ENCODE measurements around the gene PLXDC1.

PLXDC1 gene

DNA sequence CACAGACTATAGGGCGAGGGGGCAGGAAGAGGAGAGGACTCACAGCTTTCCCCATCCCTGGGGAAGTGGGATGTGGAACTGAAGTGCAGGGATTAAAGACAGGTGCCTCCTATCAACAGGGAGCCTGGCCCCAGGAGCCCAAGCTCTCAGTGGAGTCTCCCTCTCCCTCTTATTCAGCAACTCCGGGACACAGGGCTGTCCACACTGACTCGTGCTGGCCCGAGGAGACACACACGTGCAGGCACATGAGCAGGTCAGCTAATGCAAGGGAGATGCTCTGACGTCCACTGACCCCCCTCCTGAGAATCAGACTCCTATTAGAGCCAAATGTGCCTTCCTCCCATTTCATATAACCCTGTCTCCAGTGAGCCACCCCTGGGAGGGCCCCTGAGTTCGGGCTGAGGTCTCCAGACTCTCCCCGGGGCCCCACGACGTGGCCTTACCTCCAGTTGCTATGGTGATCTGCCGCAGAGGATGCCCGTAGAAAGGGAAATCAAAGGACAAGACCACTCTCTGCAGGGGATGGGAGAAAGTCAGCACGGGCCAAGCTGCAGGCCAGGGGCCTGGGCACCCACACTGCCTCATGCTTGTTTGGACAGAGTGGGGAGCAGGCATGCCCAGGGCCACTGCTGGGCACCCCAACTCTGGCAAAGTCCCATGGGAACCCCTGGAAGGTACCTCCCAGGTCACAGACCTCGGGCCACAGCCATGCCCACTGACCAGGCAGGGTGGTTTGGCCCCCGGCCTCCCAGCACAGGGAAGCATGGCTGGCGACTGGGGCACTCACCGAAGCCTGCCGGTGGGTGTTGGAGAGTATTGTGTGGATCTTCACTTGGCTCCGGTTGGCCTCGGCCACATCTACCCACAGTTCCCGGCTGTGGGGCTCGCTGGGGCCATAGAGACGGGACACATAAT, 42.7 kb downstream of the PLXDC1 start:
- no peak overlapping the region for H3K4me3 ChIP-seq (ENCODE audit: low read length)
- no peak for DNase-seq (ENCODE audit: low read depth, low spot score)

DNA sequence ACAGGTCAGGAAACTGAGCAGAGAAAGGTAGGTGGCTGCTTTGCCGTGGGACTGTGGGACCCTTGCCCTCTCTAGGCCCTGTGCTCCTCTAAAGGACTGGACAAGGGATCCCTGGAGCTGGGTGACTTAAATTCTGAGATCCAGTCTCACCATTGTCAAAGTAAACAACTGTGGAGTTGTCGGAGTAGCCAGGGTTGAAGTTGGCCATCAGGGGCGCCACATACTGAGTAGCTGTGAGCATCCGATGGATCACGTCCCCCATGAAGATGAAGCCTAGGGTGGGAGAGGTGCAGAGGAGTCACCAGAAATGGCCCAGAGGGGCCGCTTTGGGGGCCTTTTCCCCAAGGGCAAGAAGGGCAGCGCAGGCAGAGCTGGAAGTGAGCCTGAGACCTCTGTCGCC, 43.5 kb downstream of the PLXDC1 start:
- DNase-seq (ENCODE audit: low read depth, low spot score), result no peak
- H3K4me3 ChIP-seq (ENCODE audit: low read length), result no peak overlapping the region

DNA sequence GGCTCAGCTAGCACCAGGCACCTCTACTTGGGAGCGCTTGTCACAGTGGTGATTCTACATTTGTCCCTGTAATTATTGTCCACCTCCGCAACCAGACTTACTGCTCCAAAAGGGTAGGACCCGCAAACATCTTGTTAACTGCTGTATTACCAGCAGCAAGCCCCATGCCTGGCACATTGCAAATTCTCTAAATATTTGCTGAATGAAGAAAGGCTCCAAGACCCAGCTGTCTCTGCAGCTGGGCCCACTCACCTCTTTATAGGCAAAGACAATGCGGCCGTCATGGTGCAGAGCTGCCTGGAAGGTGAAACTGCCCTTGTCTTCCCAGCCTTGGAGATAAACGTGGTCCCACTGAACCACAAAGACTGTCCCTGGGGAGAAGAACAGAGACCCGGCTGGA, 44.3 kb downstream of the PLXDC1 start:
- DNase-seq (ENCODE audit: low read depth, low spot score), result no peak

DNA sequence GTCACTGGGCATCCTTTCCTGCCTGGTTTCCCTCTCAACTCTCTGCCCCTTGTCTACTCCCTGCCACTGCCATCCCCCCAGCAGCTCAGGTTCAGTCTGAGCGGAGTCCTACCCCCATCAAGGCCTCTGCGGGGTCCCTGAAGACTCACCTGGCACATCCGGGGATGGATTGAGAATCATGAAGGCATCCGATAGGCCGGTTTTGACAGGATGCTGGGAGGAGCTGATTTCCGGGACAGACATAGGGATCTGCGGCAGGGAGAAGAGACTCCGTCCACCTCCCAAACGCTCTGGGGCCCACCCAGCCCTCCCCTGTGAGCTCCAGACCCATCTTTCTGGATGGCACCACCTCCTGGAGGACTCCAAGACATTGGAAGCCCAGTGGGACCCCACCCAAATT, 45.7 kb downstream of the PLXDC1 start:
- no peak overlapping the region for H3K4me3 ChIP-seq (ENCODE audit: low read length)
- DNase-seq (ENCODE audit: low read depth, low spot score), result no peak

More for the DNA sequence above, 44.3 kb downstream of the PLXDC1 start:
- no peak overlapping the region for H3K4me3 ChIP-seq (ENCODE audit: low read length)

DNA sequence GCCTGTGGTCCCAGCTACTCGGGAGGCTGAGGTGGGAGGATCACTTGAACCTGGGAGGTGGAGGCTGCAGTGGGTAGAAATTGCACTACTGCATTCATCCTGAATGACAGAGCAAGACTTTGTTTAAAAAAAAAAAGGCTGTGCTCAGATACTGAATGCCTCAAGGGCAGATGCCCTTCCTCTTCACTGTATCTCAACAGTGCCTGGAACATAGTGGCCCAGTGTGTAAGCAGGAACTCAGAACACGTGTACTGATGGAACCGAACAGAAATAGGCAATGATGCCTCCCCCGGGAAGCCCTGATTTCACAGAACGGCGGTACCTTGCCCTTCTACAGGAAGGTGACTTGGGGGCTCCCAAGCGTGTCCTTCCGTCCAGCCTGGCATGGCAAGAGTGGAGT, 46.8 kb downstream of the PLXDC1 start:
- H3K4me3 ChIP-seq (ENCODE audit: low read length), result no peak overlapping the region
- no peak for DNase-seq (ENCODE audit: low read depth, low spot score)

- DNase-seq (ENCODE audit: low read depth, low spot score), result no peak
- H3K4me3 ChIP-seq (ENCODE audit: low read length), result no peak overlapping the region
Measured at GRCh38 chr17:39104046-39104445, 47.4 kb downstream of the PLXDC1 start.

DNA sequence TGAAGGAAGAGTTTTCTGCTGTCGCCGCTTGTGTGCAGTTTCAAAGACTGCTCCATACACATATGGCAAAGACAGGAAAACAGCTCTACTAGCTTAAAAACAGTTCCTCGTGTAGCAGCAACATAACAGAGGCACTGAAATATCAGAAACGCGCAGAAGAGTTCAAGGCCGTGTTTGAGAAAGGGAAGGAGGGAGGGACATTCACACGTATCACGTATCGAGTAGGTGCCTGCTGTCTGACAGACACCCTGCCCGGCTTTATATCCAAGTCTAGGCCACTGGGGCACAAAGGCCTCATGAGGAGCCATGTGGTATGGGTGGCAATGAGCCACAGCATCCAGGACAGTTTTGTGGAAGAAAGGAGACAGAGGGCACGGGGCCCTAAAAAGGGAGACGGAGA, 50.3 kb downstream of the PLXDC1 start:
- no peak for DNase-seq (ENCODE audit: low read depth, low spot score)
- H3K4me3 ChIP-seq (ENCODE audit: low read length), result no peak overlapping the region

DNA sequence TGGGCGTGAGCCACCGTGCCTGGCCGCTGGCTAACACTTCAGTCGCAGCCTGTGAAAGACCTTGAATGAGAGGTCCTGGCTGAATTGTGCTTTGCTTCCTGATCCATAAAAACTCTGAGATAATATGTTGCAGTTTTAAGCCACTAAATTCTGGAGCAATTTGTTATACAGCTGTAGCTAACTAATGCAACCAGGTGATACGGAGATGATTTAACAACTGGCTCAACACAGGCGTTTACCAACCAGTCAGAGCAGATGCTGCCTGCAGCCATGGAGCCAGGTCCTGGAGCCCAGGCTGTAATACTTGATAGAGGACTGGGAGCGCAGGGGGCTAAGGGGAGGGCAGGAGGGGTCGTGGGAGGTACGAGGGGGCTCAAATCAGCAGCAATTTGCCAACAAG, 50.9 kb downstream of the PLXDC1 start:
- no peak overlapping the region for H3K4me3 ChIP-seq (ENCODE audit: low read length)
- no peak for DNase-seq (ENCODE audit: low read depth, low spot score)

- DNase-seq (ENCODE audit: low read depth, low spot score), result no peak
- no peak overlapping the region for H3K4me3 ChIP-seq (ENCODE audit: low read length)
Measured at GRCh38 chr17:39099663-39100286, 51.7 kb downstream of the PLXDC1 start.

- no peak overlapping the region for H3K4me3 ChIP-seq (ENCODE audit: low read length)
- no peak for DNase-seq (ENCODE audit: low read depth, low spot score)
Measured at GRCh38 chr17:39098588-39098987, 52.8 kb downstream of the PLXDC1 start.

DNA sequence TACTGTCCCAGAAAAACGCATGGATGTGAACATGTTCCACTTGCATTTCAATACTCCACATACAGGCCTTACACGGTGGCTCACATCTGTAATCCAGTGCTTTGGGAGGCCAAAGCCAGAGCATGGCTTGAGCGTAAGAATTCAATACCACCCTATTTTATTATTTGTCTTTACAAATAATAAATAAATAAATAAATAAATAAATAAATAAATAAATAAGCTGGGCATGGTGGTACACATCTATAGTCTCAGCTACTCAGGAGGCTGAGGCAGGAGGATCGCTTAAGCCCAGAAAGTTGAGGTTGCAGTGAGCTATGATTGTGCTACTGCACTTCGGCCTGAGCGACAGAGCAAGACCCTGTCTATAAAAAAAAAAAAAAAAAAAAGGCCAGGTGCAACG, 53.9 kb downstream of the PLXDC1 start:
- no peak for DNase-seq (ENCODE audit: low read depth, low spot score)
- H3K4me3 ChIP-seq (ENCODE audit: low read length), result no peak overlapping the region

GRCh38 chr17:39097150-39097519, 54.3 kb downstream of the PLXDC1 start:
- DNase-seq (ENCODE audit: low read depth, low spot score), result no peak

DNA sequence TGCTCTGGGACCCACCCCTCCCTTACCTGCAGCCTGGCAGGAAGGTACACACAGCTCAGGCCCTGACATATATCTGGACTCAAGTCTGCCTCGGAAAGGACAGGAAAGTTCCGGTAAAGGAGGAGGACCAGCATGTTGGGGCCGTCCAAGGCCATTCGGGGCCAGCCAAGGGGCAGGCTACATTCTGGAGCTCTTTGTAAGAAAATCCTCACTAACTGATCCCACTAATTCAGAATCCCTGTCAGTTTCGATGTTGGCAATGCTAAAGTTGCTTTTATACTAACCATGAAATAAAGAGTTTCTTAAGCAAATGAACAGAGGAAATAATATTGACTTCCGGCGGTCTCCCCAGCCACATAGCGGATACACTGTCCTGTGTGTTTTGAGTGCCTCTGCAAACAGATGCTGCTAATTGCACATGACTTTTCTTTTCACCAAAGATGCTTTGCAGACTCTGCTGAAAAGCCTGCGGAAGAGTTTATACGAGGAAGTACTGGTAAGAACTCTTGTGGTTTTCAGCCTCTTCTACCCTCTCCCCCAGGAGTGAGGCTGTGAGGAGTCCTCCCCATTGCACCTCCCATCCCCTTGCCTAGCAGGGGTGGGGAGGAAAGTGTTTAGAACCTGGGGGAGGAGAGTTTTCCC, 54.8 kb downstream of the PLXDC1 start:
- H3K4me3 ChIP-seq (ENCODE audit: low read length), result peak overlapping the region; percentile 40
- peak; percentile 90 for DNase-seq (ENCODE audit: low read depth, low spot score)

More at GRCh38 chr17:39097150-39097519, 54.3 kb downstream of the PLXDC1 start:
- H3K4me3 ChIP-seq (ENCODE audit: low read length), result no peak overlapping the region; the same call in 1 of the 2 replicates

DNA sequence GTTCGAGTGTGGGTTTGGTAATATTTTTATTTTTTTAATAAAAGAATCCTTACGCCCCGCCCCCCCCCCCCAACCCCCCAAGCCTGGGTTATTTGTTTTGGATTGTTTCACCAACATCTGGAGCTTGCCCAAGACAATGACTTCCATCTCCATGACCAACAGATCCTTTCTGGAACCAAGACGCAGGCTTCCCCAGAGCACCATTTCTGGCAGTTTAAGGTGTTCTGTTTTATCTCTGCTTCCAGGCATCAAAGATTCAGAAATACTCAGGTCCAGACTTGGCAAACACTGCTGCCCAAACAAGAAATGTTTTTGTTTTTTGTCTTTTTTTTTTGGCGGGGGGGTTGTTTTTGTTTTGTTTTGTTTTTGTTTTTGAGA, 56.1 kb downstream of the PLXDC1 start:
- no peak overlapping the region for H3K4me3 ChIP-seq (ENCODE audit: low read length)
- no peak for DNase-seq (ENCODE audit: low read depth, low spot score)

DNA sequence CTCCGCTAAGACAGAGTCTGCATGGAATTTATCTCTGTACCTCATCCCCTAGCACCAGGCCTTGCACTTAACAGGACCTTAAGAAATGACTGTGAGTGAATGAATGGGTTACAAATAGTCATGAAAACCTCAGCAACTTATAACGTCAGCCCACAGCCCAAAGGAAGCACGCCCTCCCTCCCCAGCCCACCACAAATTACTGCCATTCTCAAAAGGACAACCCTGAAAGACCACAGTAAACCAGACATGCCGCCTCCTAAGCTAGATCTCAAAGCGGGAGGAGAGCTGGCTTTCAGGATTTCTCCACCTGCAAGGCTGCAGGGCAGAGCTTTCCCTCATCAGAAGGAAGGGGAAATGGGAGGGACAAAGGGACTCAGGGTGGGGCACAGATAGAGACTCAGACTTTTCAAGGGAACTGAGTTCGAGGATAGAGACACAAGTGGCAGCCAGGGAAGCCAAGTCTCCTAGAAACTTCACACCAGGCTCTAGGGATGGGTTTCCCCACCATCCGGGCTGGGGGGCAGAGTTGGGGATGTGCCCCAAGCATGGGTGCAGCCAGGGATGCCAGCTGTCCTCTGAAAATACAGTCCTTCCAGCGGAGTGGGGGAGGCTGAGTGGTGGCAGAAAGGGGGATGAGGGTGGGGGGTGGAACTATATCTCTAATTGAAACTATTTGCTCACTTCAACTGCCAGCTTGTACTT, 56.7 kb downstream of the PLXDC1 start:
- H3K4me3 ChIP-seq (ENCODE audit: low read length), result peak overlapping the region; percentile 18
- peak; percentile 71 for DNase-seq (ENCODE audit: low read depth, low spot score)

DNA sequence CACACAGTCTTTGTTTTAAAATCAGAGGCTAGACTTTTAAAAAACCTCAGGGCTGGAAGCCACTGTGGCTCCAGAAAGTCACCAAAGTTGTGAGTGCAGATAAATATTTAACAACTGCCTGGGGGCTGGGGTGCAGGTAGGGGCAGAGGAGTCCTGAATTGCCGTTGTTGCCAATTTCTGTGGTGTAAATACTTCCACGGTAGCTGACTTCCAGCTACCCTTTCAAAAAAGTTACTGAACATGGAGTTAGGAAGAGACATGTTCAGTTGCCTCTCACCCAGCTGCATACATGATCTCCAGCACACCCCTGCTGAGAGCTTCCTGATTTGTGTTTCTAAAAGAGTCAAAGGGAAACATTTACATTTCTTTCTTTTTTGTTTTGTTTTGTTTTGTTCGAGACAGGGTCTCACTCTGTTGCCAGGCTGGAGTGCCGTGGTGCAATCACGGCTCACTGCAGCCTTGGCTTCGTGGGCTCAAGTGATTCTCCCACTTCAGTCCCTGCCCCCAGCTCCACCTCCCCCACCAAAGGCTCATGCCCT, 58.7 kb downstream of the PLXDC1 start:
- peak; percentile 63 for DNase-seq (ENCODE audit: low read depth, low spot score)
- peak overlapping the region; percentile 45 for H3K4me3 ChIP-seq (ENCODE audit: low read length)

DNA sequence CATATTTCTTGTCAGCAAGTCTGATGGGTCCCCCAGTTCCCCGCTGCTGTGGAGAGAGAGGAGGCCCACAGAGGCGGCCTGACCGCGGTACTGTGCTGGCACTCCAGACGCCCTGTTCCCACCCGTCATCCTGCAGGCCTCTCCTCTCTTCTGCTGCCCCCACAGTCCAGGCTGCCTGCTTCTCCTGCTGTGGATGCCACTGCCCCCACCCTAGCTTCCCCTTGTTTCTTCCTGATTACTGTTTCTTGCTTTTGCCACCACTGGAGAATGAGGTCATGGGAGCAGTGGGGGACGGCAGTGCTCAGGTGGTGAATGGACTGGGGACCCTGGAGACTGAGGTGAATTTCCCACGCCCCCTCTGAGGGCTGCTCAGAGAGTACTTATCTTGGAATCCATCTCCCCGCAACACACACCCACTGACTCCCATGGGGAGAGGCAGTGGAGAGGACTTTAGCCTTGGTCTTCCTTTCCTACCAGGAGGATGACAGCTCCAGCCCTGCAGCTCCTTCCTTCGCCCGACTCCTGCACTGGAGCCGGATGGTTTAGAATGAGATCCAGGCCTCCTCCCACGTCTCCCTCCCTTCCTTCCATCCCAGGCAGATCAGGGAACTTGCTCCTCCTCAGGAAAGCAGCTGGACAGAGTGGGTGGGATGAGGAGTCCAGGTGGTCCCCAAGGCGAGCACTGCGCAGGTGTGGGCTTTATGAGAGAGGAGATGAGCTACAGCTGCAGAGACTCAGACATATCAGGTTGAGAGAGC, 60.4 kb downstream of the PLXDC1 start:
- H3K4me3 ChIP-seq (ENCODE audit: low read length), result no peak overlapping the region

DNA sequence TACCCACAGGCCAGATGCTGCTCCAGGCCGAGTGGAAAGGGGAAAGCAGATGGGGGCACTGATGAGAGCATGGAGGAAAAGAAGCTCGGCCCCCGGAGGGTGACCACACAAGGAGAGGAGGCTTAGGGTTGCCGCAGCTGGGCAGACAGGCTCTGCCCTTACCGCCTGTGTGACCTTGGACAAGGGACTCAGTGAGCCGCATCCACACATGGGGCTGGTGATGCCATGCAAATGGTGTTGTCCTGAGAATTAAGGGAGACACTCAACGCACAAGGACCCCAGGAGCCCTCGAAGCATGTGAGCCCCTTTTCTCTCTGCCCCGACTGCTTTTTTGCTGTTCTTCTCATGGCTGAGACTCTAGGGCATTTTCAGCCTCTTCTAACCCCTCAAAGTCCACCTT, 61.0 kb downstream of the PLXDC1 start:
- no peak for DNase-seq (ENCODE audit: low read depth, low spot score)
- no peak overlapping the region for H3K4me3 ChIP-seq (ENCODE audit: low read length)

More for the DNA sequence above, 60.4 kb downstream of the PLXDC1 start:
- DNase-seq (ENCODE audit: low read depth, low spot score), result no peak

GRCh38 chr17:39084558-39084957, 66.9 kb downstream of the PLXDC1 start:
- no peak overlapping the region for H3K4me3 ChIP-seq (ENCODE audit: low read length)
- no peak for DNase-seq (ENCODE audit: low read depth, low spot score)

All from Jurkat, Clone E6-1 (cell line).